Ovary (tissue), 3 donors: ENCODE data around the gene ATAD5.

ENCODE experiments used
- EP300 ChIP-seq: sonication (generic); formaldehyde crosslinking; IDR thresholded peaks from one replicate; pipeline ENCODE4 v1.6.1; 2017; ENCODE audit warnings: antibody characterized with exemption
- POLR2A ChIP-seq: fragments of 450-650 bp; IDR thresholded peaks from one replicate; pipeline ENCODE4 v1.6.1; 2017; ENCODE audit warnings: antibody characterized with exemption, mild to moderate bottlenecking, moderate library complexity
- TF ChIP-seq, protein P1 (sequence below), 3 donors: fragments of 450-650 bp in 2 of 3; fragments of 200-600 bp in 1 of 3; IDR thresholded peaks; one replicate each; pipeline versions ENCODE4 v1.5.1 to v1.8.0; 2016 to 2022; ENCODE audit warnings: antibody characterized with exemption in 3 of 3, mild to moderate bottlenecking in 1 of 3
- donor health status: DM: no; HTN: no; CAD: no.

- TF ChIP-seq, protein P1, sequence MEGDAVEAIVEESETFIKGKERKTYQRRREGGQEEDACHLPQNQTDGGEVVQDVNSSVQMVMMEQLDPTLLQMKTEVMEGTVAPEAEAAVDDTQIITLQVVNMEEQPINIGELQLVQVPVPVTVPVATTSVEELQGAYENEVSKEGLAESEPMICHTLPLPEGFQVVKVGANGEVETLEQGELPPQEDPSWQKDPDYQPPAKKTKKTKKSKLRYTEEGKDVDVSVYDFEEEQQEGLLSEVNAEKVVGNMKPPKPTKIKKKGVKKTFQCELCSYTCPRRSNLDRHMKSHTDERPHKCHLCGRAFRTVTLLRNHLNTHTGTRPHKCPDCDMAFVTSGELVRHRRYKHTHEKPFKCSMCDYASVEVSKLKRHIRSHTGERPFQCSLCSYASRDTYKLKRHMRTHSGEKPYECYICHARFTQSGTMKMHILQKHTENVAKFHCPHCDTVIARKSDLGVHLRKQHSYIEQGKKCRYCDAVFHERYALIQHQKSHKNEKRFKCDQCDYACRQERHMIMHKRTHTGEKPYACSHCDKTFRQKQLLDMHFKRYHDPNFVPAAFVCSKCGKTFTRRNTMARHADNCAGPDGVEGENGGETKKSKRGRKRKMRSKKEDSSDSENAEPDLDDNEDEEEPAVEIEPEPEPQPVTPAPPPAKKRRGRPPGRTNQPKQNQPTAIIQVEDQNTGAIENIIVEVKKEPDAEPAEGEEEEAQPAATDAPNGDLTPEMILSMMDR (IDR thresholded peaks at IDR 0.05): no peak
- TF ChIP-seq POLR2A (no peak), EP300 (no peak)
These were observed 77.1 kb downstream of the ATAD5 start for GRCh38 chr17:30908717-30909420.
